Measurements from ENCODE around the gene ARHGAP26.
A peak's percentile ranks its signal among the peaks of the same experiment; 100 is the strongest.

The ARHGAP26 gene

GRCh38 chr5:143236682-143237081 is 466.5 kb downstream of the ARHGAP26 start:
- Histone ChIP-seq H3K36me3 (ENCODE audit: control insufficient read depth in 5 of 5, insufficient read depth in 5 of 5, low read length in 5 of 5) (no peaks in the 10 kb centered on the region), H3K4me1 (ENCODE audit: control insufficient read depth in 5 of 5, insufficient read depth in 5 of 5, low read length in 5 of 5) (peaks cover 0 to 4% (median 0%) of the 10 kb centered on the region in 5 donors), H3K9me3 (ENCODE audit: control insufficient read depth in 5 of 5, low read length in 5 of 5) (no peaks in the 10 kb centered on the region), H3K4me3 (ENCODE audit: low read depth in 1 of 5, low read length in 5 of 5) (no peak overlapping the region), H3K27me3 (ENCODE audit: control insufficient read depth in 5 of 5, insufficient read depth in 4 of 5, low read length in 5 of 5) (no peaks in the 10 kb centered on the region), H3K27ac (ENCODE audit: low read depth, low read length) (no peak overlapping the region), H3K9ac (ENCODE audit: low read length in 5 of 5) (no peak overlapping the region)

GRCh38 chr5:143237664-143238063 is 467.5 kb downstream of the ARHGAP26 start:
- Histone ChIP-seq H3K27ac (ENCODE audit: low read depth, low read length) (no peak overlapping the region), H3K4me1 (ENCODE audit: control insufficient read depth in 5 of 5, insufficient read depth in 5 of 5, low read length in 5 of 5) (peaks cover 0 to 4% (median 0%) of the 10 kb centered on the region in 5 donors), H3K4me3 (ENCODE audit: low read depth in 1 of 5, low read length in 5 of 5) (no peak overlapping the region), H3K36me3 (ENCODE audit: control insufficient read depth in 5 of 5, insufficient read depth in 5 of 5, low read length in 5 of 5) (no peaks in the 10 kb centered on the region), H3K27me3 (ENCODE audit: control insufficient read depth in 5 of 5, insufficient read depth in 4 of 5, low read length in 5 of 5) (no peaks in the 10 kb centered on the region), H3K9me3 (ENCODE audit: control insufficient read depth in 5 of 5, low read length in 5 of 5) (no peaks in the 10 kb centered on the region), H3K9ac (ENCODE audit: low read length in 5 of 5) (no peak overlapping the region)

- Histone ChIP-seq H3K36me3 (ENCODE audit: control insufficient read depth in 5 of 5, insufficient read depth in 5 of 5, low read length in 5 of 5) (no peaks in the 10 kb centered on the region), H3K9me3 (ENCODE audit: control insufficient read depth in 5 of 5, low read length in 5 of 5) (no peaks in the 10 kb centered on the region), H3K4me1 (ENCODE audit: control insufficient read depth in 5 of 5, insufficient read depth in 5 of 5, low read length in 5 of 5) (peaks cover 2 to 7% (median 5%) of the 10 kb centered on the region in 5 donors), H3K27ac (ENCODE audit: low read depth, low read length) (no peak overlapping the region), H3K27me3 (ENCODE audit: control insufficient read depth in 5 of 5, insufficient read depth in 4 of 5, low read length in 5 of 5) (no peaks in the 10 kb centered on the region), H3K4me3 (ENCODE audit: low read depth in 1 of 5, low read length in 5 of 5) (no peak overlapping the region), H3K9ac (ENCODE audit: low read length in 5 of 5) (no peak overlapping the region)
Measured at GRCh38 chr5:143238620-143239019, 468.4 kb downstream of the ARHGAP26 start.

- Histone ChIP-seq H3K36me3 (ENCODE audit: control insufficient read depth in 5 of 5, insufficient read depth in 5 of 5, low read length in 5 of 5) (no peaks in the 10 kb centered on the region), H3K9ac (ENCODE audit: low read length in 5 of 5) (no peak overlapping the region), H3K27ac (ENCODE audit: low read depth, low read length) (no peak overlapping the region), H3K4me1 (ENCODE audit: control insufficient read depth in 5 of 5, insufficient read depth in 5 of 5, low read length in 5 of 5) (peaks cover 4 to 15% (median 13%) of the 10 kb centered on the region in 5 donors), H3K4me3 (ENCODE audit: low read depth in 1 of 5, low read length in 5 of 5) (no peak overlapping the region), H3K9me3 (ENCODE audit: control insufficient read depth in 5 of 5, low read length in 5 of 5) (no peaks in the 10 kb centered on the region), H3K27me3 (ENCODE audit: control insufficient read depth in 5 of 5, insufficient read depth in 4 of 5, low read length in 5 of 5) (no peaks in the 10 kb centered on the region)
Measured at GRCh38 chr5:143239882-143240518, 469.8 kb downstream of the ARHGAP26 start.

- H3K36me3 ChIP-seq (ENCODE audit: control insufficient read depth in 5 of 5, insufficient read depth in 5 of 5, low read length in 5 of 5): no peaks in the 10 kb centered on the region
- H3K27me3 ChIP-seq (ENCODE audit: control insufficient read depth in 5 of 5, insufficient read depth in 4 of 5, low read length in 5 of 5): no peaks in the 10 kb centered on the region
- H3K4me3 ChIP-seq (ENCODE audit: low read depth in 1 of 5, low read length in 5 of 5): no peak overlapping the region
- H3K4me1 ChIP-seq (ENCODE audit: control insufficient read depth in 5 of 5, insufficient read depth in 5 of 5, low read length in 5 of 5): peaks cover 2 to 15% (median 13%) of the 10 kb centered on the region in 5 donors
- no peaks in the 10 kb centered on the region for H3K9me3 ChIP-seq (ENCODE audit: control insufficient read depth in 5 of 5, low read length in 5 of 5)
- H3K27ac ChIP-seq (ENCODE audit: low read depth, low read length): no peak overlapping the region
- H3K9ac ChIP-seq (ENCODE audit: low read length in 5 of 5): no peak overlapping the region
Measured at GRCh38 chr5:143241892-143242291, 471.7 kb downstream of the ARHGAP26 start.

GRCh38 chr5:143243103-143243502 is 472.9 kb downstream of the ARHGAP26 start:
- Histone ChIP-seq H3K27ac (ENCODE audit: low read depth, low read length) (peak overlapping the region; percentile 73), H3K36me3 (ENCODE audit: control insufficient read depth in 5 of 5, insufficient read depth in 5 of 5, low read length in 5 of 5) (no peaks in the 10 kb centered on the region), H3K9ac (ENCODE audit: low read length in 5 of 5) (no peak overlapping the region), H3K9me3 (ENCODE audit: control insufficient read depth in 5 of 5, low read length in 5 of 5) (no peaks in the 10 kb centered on the region), H3K27me3 (ENCODE audit: control insufficient read depth in 5 of 5, insufficient read depth in 4 of 5, low read length in 5 of 5) (no peaks in the 10 kb centered on the region), H3K4me1 (ENCODE audit: control insufficient read depth in 5 of 5, insufficient read depth in 5 of 5, low read length in 5 of 5) (peaks cover 2 to 15% (median 13%) of the 10 kb centered on the region in 5 donors), H3K4me3 (ENCODE audit: low read depth in 1 of 5, low read length in 5 of 5) (no peak overlapping the region)

- Histone ChIP-seq H3K4me3 (ENCODE audit: low read depth in 1 of 5, low read length in 5 of 5) (peak overlapping the region; percentile 32 to 56 (median 44)), H3K27me3 (ENCODE audit: control insufficient read depth in 5 of 5, insufficient read depth in 4 of 5, low read length in 5 of 5) (no peaks in the 10 kb centered on the region), H3K36me3 (ENCODE audit: control insufficient read depth in 5 of 5, insufficient read depth in 5 of 5, low read length in 5 of 5) (no peaks in the 10 kb centered on the region), H3K4me1 (ENCODE audit: control insufficient read depth in 5 of 5, insufficient read depth in 5 of 5, low read length in 5 of 5) (peaks cover 2 to 21% (median 17%) of the 10 kb centered on the region in 5 donors), H3K27ac (ENCODE audit: low read depth, low read length) (peak overlapping the region; percentile 73), H3K9ac (ENCODE audit: low read length in 5 of 5) (peak overlapping the region in 1 of 5 donors; percentile 25), H3K9me3 (ENCODE audit: control insufficient read depth in 5 of 5, low read length in 5 of 5) (no peaks in the 10 kb centered on the region)
Measured at GRCh38 chr5:143244000-143244736, 474.0 kb downstream of the ARHGAP26 start.

- no peaks in the 10 kb centered on the region for H3K27me3 ChIP-seq (ENCODE audit: control insufficient read depth in 5 of 5, insufficient read depth in 4 of 5, low read length in 5 of 5)
- H3K9me3 ChIP-seq (ENCODE audit: control insufficient read depth in 5 of 5, low read length in 5 of 5): no peaks in the 10 kb centered on the region
- peak overlapping the region; percentile 73 for H3K27ac ChIP-seq (ENCODE audit: low read depth, low read length)
- no peaks in the 10 kb centered on the region for H3K36me3 ChIP-seq (ENCODE audit: control insufficient read depth in 5 of 5, insufficient read depth in 5 of 5, low read length in 5 of 5)
- no peak overlapping the region for H3K9ac ChIP-seq (ENCODE audit: low read length in 5 of 5)
- H3K4me3 ChIP-seq (ENCODE audit: low read depth in 1 of 5, low read length in 5 of 5): no peak overlapping the region
- peaks cover 2 to 24% (median 21%) of the 10 kb centered on the region in 5 donors for H3K4me1 ChIP-seq (ENCODE audit: control insufficient read depth in 5 of 5, insufficient read depth in 5 of 5, low read length in 5 of 5)
Measured at GRCh38 chr5:143244990-143245389, 474.8 kb downstream of the ARHGAP26 start.

GRCh38 chr5:143245929-143246561 is 475.9 kb downstream of the ARHGAP26 start:
- no peak overlapping the region for H3K27ac ChIP-seq (ENCODE audit: low read depth, low read length)
- H3K9ac ChIP-seq (ENCODE audit: low read length in 5 of 5): no peak overlapping the region
- no peaks in the 10 kb centered on the region for H3K27me3 ChIP-seq (ENCODE audit: control insufficient read depth in 5 of 5, insufficient read depth in 4 of 5, low read length in 5 of 5)
- H3K4me1 ChIP-seq (ENCODE audit: control insufficient read depth in 5 of 5, insufficient read depth in 5 of 5, low read length in 5 of 5): peaks cover 2 to 24% (median 21%) of the 10 kb centered on the region in 5 donors
- no peak overlapping the region for H3K4me3 ChIP-seq (ENCODE audit: low read depth in 1 of 5, low read length in 5 of 5)
- no peaks in the 10 kb centered on the region for H3K36me3 ChIP-seq (ENCODE audit: control insufficient read depth in 5 of 5, insufficient read depth in 5 of 5, low read length in 5 of 5)
- H3K9me3 ChIP-seq (ENCODE audit: control insufficient read depth in 5 of 5, low read length in 5 of 5): no peaks in the 10 kb centered on the region
